GM12878 (cell line): ENCODE results near the gene DCAF6. TPM values are rescaled to one million over a fixed set of nuclear protein-coding genes. Genes with fewer than 3 reads are reported as not detected.

Source experiments
- ATAC-seq: fragments of 200-7000 bp; cut with Tn5 transposase; 3 replicates; pipeline ENCODE4 v1.9.1; 2020; ENCODE audit warnings: mild to moderate bottlenecking, moderate library complexity
- BruUV-seq: library from RNA; stranded (reverse); fragments of 400-500 nt; replicated peaks from 2 replicates; lab custom pipeline; 2021; lab: Mats Ljungman, UMichigan
- CTCF ChIA-PET: fragments of 300-600 bp; sonication (Branson Sonifier 250); formaldehyde crosslinking; extraction: SDS; loops from one replicate; lab custom pipeline; 2021; ENCODE audit warnings: inconsistent platforms; lab: Yijun Ruan, JAX
- POLR2A ChIA-PET: fragments of 350-600 bp; formaldehyde crosslinking; extraction: SDS; loops from one replicate; lab custom pipeline; 2021; ENCODE audit warnings: inconsistent platforms; lab: Charles Lee
- RAD21 ChIA-PET: fragments of 300-600 bp; sonication (Branson Sonifier 250); formaldehyde crosslinking; loops from one replicate; lab custom pipeline; 2023; ENCODE audit warnings: antibody characterized with exemption; ENCODE audit not compliant: unreplicated experiment; lab: Charles Lee
- SMC1A ChIA-PET: fragments of 300-600 bp; sonication (Branson Sonifier 250); formaldehyde crosslinking; loops from one replicate; lab custom pipeline; 2023; ENCODE audit not compliant: unreplicated experiment, uncharacterized antibody; lab: Charles Lee
- DNase-seq: peaks from one replicate; pipeline ENCODE4 v3.0.0-alpha.2; 2011; ENCODE audit warnings: low read depth, low spot score
- FAIRE-seq: peaks from 3 replicates; lab custom pipeline; 2011; peaks lifted over from hg19 to GRCh38; lab: Jason Lieb, UNC
- H2AFZ ChIP-seq: 2 replicates; pipeline ENCODE4 v1.6.0; 2011; ENCODE audit warnings: low read depth, low read length, control low read depth; ENCODE audit not compliant: control insufficient read depth
- H3K27ac ChIP-seq: 2 replicates; pipeline ENCODE4 v1.5.1; 2011; ENCODE audit warnings: control low read depth; ENCODE audit not compliant: control insufficient read depth, insufficient read depth
- H3K27me3 ChIP-seq, 2 experiments: replicated peaks in 1 of 2; 2 replicates each; pipeline versions ENCODE4 v1.6.0 to v1.6.1; 2011; ENCODE audit warnings: low read length in 1 of 2; ENCODE audit not compliant: control insufficient read depth in 2 of 2, insufficient read depth in 2 of 2
- H3K36me3 ChIP-seq, 2 experiments: 2 replicates each; pipeline ENCODE4 v1.5.1; 2011; ENCODE audit warnings: low read length in 1 of 2; ENCODE audit not compliant: control insufficient read depth in 2 of 2, insufficient read depth in 2 of 2
- H3K4me1 ChIP-seq: 2 replicates; pipeline ENCODE4 v1.6.1; 2011; ENCODE audit warnings: mild to moderate bottlenecking, low read length, moderate library complexity, mixed read lengths; ENCODE audit not compliant: control insufficient read depth, insufficient read depth
- H3K4me2 ChIP-seq: 2 replicates; pipeline ENCODE4 v1.6.0; 2011; ENCODE audit warnings: control low read depth; ENCODE audit not compliant: control insufficient read depth, insufficient read depth
- H3K4me3 ChIP-seq: fragments of 200-600 bp; sonication (generic); 2 replicates; pipeline ENCODE4 v1.5.1; 2016
- H3K79me2 ChIP-seq: 2 replicates; pipeline ENCODE4 v1.6.0; 2011; ENCODE audit warnings: low read length; ENCODE audit not compliant: control insufficient read depth, insufficient read depth
- H3K9ac ChIP-seq: 2 replicates; pipeline ENCODE4 v1.8.0; 2011; ENCODE audit warnings: low read length, control low read depth, mixed read lengths; ENCODE audit not compliant: control insufficient read depth, insufficient read depth
- H3K9me3 ChIP-seq: replicated peaks from 3 replicates; pipeline ENCODE4 v1.5.1; 2011; ENCODE audit warnings: mild to moderate bottlenecking, low read length; ENCODE audit not compliant: control insufficient read depth, insufficient read depth
- H4K20me1 ChIP-seq: 2 replicates; pipeline ENCODE4 v1.6.0; 2011; ENCODE audit not compliant: control insufficient read depth, insufficient read depth
- CBX3 ChIP-seq: fragments of 200-600 bp; sonication (generic); IDR thresholded peaks from 2 replicates; pipeline ENCODE4 v1.6.1; 2016; ENCODE audit warnings: low read depth, borderline replicate concordance
- CREB1 ChIP-seq: IDR thresholded peaks from 2 replicates; pipeline ENCODE4 v1.6.1; 2012; ENCODE audit warnings: low read depth, mild to moderate bottlenecking, inconsistent platforms
- FOS ChIP-seq: IDR thresholded peaks from 3 replicates; pipeline ENCODE4 v1.6.1; 2011; ENCODE audit warnings: borderline replicate concordance; ENCODE audit not compliant: insufficient read length; ENCODE audit errors: extremely low read depth
- FOXK2 ChIP-seq: fragments of 450-650 bp; IDR thresholded peaks from 2 replicates; pipeline ENCODE4 v1.6.1; 2017; ENCODE audit warnings: mild to moderate bottlenecking, moderate library complexity
- RUNX3 ChIP-seq: IDR thresholded peaks from 2 replicates; pipeline ENCODE4 v1.6.1; 2012; ENCODE audit warnings: low read length, inconsistent platforms
- SIN3A ChIP-seq: IDR thresholded peaks from 2 replicates; pipeline ENCODE4 v1.6.1; 2012; ENCODE audit warnings: low read depth, low read length, improper control_type of control experiment
- WGBS: methylation state at CpG from one replicate; pipeline ENCODE4 v1.1.6; 2016; ENCODE audit warnings: low lambda C conversion rate; ENCODE audit not compliant: insufficient replicate concordance, insufficient coverage; ENCODE audit errors: missing lambda C conversion rate; 5-methylcytosine and 5-hydroxymethylcytosine counted together
- in situ Hi-C: fragments of 300-500 bp; cut with MboI; formaldehyde crosslinking; loops from 9 replicates; pipeline ENCODE4 v1.14.3; 2018; ENCODE audit warnings: mixed read lengths
- intact Hi-C: fragments of 100-400 bp; cut with micrococcal nuclease; formaldehyde crosslinking; loops from one replicate; pipeline ENCODE4 v1.14.2; 2022; ENCODE audit not compliant: unreplicated experiment
- polyA plus RNA-seq, 11 experiments: library from polyadenylated mRNA; depleted of rRNA in 4 of 11; unstranded in 6 of 11; stranded (reverse) in 5 of 11; fragments of >200 nt; fragmentation: Nextera tagmentation in 4 of 11; fragmentation: Illumina TruSeq in 1 of 11; extraction: Ambion mirVana in 4 of 11; extraction: Trizol in 1 of 11; gene quantifications; 1 replicate in 1 of 11; 2 replicates in 10 of 11; pipeline versions ENCODE4 v1.2.1 to v1.2.3, GENCODE V29; 2011 to 2016; ENCODE audit warnings: inconsistent platforms in 2 of 11, missing spikeins in 2 of 11, low read depth in 1 of 11
- total RNA-seq, 4 experiments: library from RNA; depleted of rRNA in 3 of 4; stranded (reverse); fragments of >200 nt in 3 of 4; fragmentation: Illumina TruSeq in 1 of 4; extraction: Trizol in 1 of 4; gene quantifications; 2 replicates each; pipeline versions ENCODE4 v1.2.1 to v1.2.3, GENCODE V29; 2013 to 2021
- TF ChIP-seq, protein P1 (sequence below): IDR thresholded peaks from 2 replicates; pipeline ENCODE4 v1.6.1; 2012; ENCODE audit warnings: low read depth, low read length, improper control_type of control experiment

Gene DCAF6
- total and polyA plus RNA-seq, 10 of the 15 experiments (the other 5 are each of a cell fraction or from before 2014, with no cell fraction given): 11.4 to 62.7 (median 33.0) TPM

DNA sequence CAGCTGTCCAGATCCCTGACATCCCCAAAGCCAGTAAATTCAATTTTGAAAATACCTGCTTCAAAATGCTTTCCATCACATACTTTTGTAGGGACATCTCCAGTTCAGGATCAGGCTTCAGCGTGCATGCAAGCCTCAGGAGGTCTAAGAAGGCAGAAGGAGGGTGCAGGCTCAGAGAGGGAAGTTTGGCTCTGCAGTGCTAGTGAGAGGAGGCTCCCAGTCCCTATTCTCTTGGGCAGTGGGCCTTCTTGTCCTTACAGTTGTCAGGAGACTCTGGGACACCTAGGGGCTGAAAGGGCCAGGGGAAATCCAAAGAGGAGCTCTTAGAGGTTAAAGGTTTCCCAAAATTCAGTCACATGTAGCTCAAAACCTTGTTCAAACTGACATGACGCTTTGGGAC, 42.7 kb upstream of the DCAF6 start (continued):
- TF ChIP-seq CBX3 (no peak), FOS (no peak), FOXK2 (no peak), SIN3A (no peak)
- TF ChIP-seq, protein P1, sequence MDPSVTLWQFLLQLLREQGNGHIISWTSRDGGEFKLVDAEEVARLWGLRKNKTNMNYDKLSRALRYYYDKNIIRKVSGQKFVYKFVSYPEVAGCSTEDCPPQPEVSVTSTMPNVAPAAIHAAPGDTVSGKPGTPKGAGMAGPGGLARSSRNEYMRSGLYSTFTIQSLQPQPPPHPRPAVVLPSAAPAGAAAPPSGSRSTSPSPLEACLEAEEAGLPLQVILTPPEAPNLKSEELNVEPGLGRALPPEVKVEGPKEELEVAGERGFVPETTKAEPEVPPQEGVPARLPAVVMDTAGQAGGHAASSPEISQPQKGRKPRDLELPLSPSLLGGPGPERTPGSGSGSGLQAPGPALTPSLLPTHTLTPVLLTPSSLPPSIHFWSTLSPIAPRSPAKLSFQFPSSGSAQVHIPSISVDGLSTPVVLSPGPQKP: no peak

DNA sequence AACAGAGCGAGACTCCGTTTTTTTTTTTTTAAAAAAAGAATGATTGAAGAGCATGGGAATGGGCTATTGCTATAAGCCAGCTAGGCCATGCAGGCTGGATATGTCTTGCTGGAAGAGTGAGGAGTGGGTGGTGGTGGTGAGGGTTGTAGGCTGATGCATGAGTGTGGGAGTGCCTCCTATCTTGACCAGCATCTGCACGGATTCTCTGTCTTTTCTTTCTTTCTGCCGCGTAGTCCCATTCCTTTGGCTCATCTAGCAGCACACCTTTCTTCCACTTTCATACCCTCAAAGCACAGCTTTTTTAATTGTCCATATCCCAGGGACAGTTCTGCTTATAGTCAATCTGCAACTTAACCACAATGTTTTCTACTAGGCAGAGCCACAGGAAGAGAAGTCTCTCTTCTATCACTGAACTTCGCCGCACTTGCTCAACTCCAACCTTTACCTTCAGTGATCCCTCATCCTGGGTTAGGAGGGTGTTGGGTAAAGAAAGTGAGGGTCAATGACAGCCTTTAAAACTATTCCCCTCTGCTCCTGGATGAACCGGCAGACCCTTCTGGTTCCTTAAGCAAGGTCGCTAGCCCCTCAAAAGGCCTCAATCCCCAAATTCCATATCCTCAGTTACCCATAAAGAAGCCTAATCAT, 37.8 kb upstream of the DCAF6 start:
- SMC1A ChIA-PET: no interaction called here
- peak; percentile 75 for FAIRE-seq

More for the DNA sequence above, 37.8 kb upstream of the DCAF6 start:
- no peaks in the 10 kb centered on the region for H3K9me3 ChIP-seq
- no peaks in the 10 kb centered on the region for H3K27me3 ChIP-seq
- H3K4me3 ChIP-seq: no peak overlapping the region
- H3K9ac ChIP-seq: no peak overlapping the region
- H3K4me2 ChIP-seq: peak overlapping the region; percentile 49; the same call in 1 of the 2 replicates
- ChIA-PET CTCF (interaction anchor here (1.4 kb wide), 1 partner anchor 29 kb away, joined by 4 read pairs; no protein-coding TSS in a partner anchor), RAD21 (interaction anchor here (1.0 kb wide), 1 partner anchor 184 kb away, joined by 4 read pairs; no protein-coding TSS in a partner anchor), POLR2A (interaction anchor here (0.7 kb wide), 1 partner anchor 56 kb away, joined by 3 read pairs; no protein-coding TSS in a partner anchor)
- no TSS peak for BruUV-seq
- WGBS: 76% methylated on average over 9 of the region's 9 CpGs
- no peaks in the 10 kb centered on the region for H3K79me2 ChIP-seq
- H3K36me3 ChIP-seq: no peaks in the 10 kb centered on the region
- no peak for DNase-seq
- TF ChIP-seq CREB1: no peak
- TF ChIP-seq RUNX3: peak; percentile 31; the same call in 1 of the 2 replicates
- no peak overlapping the region for H3K27ac ChIP-seq
- no peaks in the 10 kb centered on the region for H4K20me1 ChIP-seq
- peaks cover 10% of the 10 kb centered on the region for H3K4me1 ChIP-seq
- intact Hi-C loops: no loop called here
- in situ Hi-C loops: no loop called here
- no peak overlapping the region for H2AFZ ChIP-seq
- no peak; the same call in 2 of the 3 replicates for ATAC-seq
